Measurements from ENCODE around the gene ASIC3.

ASIC3 gene

GRCh38 chr7:151074817-151075661 is 26.7 kb downstream of the ASIC3 start:
- DNase-seq: no peak

GRCh38 chr7:151075662-151075971 is 27.3 kb downstream of the ASIC3 start:
- DNase-seq: no peak

- DNase-seq: no peak
Observed at GRCh38 chr7:151075978-151076426, 27.7 kb downstream of the ASIC3 start.

- DNase-seq: peak; percentile 35
Observed at GRCh38 chr7:151076863-151077704, 28.8 kb downstream of the ASIC3 start.

GRCh38 chr7:151077705-151078232 is 29.4 kb downstream of the ASIC3 start:
- DNase-seq: no peak

GRCh38 chr7:151078233-151079040 is 30.1 kb downstream of the ASIC3 start:
- no peak for DNase-seq

- no peak for DNase-seq
Observed at GRCh38 chr7:151079199-151079910, 31.0 kb downstream of the ASIC3 start.

- DNase-seq: peak; percentile 22
Observed at GRCh38 chr7:151080067-151080521, 31.8 kb downstream of the ASIC3 start.

- DNase-seq: peak; percentile 95
Observed at GRCh38 chr7:151080522-151081169, 32.3 kb downstream of the ASIC3 start, which contains the start of gene FASTK. Gene FASTK, minus strand, starts transcription at chr7:151080809. Its CDS starts 43 bp downstream, at chr7:151080766.

GRCh38 chr7:151081170-151082101 is 33.1 kb downstream of the ASIC3 start:
- DNase-seq: no peak

GRCh38 chr7:151082141-151083070 is 34.1 kb downstream of the ASIC3 start:
- no peak for DNase-seq

GRCh38 chr7:151083071-151083823 is 34.9 kb downstream of the ASIC3 start, which contains the start of gene TMUB1:
Gene TMUB1, minus strand, starts transcription at chr7:151083493. Its CDS starts 930 bp downstream, at chr7:151082563.
- peak; percentile 87 for DNase-seq

- no peak for DNase-seq
Observed at GRCh38 chr7:151083824-151084160, 35.5 kb downstream of the ASIC3 start.

GRCh38 chr7:151085329-151085690 is 37.0 kb downstream of the ASIC3 start:
- no peak for DNase-seq

- peak; percentile 90 for DNase-seq
Observed at GRCh38 chr7:151085691-151086620, 37.6 kb downstream of the ASIC3 start, which contains the start of gene AGAP3. Gene AGAP3, plus strand, starts transcription at chr7:151086475. Its CDS starts 267 bp downstream, at chr7:151086742.

- peak; percentile 56 for DNase-seq
Observed at GRCh38 chr7:151086802-151087244, 38.5 kb downstream of the ASIC3 start.

Data from RPMI8226 (cell line).